SKM-1 (cell line): ENCODE results near the gene PDE7B.

Source experiments
- DNase-seq: peaks from one replicate; lab custom pipeline; 2025; ENCODE audit not compliant: unreplicated experiment; lab: John Stamatoyannopoulos, UW

Gene PDE7B

DNA sequence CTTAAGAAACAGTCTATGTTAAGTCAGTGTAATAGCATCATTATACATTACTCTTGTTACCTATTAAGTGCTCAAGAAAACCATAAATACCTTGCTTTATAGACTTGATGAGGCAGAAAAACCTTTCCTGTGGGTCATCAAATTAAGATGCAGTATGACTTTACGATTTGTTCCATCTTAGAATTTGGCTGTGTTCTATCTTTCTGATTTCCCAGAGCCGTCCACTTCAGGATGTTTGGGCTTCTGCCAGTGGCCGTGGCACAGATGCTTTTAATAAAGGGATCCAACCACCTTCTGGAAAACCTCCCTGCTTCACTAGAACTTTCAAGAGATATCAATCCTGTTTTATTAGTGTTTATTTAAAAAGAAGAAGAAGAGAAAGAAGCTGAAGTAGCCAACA is 71.2 kb downstream of the PDE7B start:
- no peak for DNase-seq

GRCh38 chr6:135932651-135933050 is 81.2 kb downstream of the PDE7B start:
- no peak for DNase-seq

DNA sequence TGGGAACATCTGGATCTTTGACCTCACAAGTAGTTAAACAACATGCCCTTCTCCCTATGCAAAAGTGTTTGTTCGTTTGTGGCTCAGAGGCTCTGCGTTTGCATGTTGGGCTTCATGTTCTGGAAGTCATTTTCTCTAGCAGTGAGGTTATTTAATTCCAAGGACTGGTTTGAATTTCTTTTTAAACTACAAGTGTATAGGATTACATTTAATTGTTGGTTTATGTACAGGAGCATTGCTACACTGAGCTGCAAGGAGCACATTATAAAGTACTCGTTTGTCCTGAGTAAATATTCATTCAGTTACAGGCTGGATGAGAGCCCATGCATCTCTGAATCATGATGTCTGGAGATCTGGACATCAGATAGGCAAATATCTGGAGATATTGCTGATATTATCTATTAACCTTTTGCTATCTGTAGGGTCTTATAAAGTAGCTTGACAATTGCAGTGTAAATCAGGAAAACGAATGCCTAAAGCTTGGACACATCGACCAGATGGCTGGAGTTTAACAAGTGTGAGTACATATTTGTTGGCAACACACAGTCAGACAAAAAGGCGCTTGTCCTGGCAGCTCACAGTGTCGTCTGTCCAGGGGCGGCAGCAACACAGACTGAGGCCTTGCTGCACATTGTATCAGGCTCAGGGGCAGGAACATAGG is 84.6 kb downstream of the PDE7B start:
- no peak for DNase-seq

DNA sequence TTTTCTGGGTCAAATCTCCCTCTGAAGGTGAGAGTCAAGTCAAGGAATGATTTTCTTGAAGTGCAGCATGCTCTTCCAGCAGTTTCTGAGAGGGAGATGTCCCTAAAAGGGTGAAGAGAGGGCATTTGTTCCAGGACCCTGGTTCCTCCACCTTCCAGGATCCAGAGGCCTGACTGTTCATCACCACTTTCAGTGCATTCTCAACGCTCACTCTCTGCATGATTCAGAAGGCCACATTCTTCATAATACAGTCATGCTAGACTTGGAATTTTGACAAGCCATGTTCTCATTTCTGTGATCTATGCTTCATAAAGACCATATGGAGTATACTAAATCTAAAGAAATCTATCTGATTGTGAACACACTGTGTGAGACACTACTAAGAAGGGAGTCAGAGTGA is 85.1 kb downstream of the PDE7B start:
- DNase-seq: no peak

DNA sequence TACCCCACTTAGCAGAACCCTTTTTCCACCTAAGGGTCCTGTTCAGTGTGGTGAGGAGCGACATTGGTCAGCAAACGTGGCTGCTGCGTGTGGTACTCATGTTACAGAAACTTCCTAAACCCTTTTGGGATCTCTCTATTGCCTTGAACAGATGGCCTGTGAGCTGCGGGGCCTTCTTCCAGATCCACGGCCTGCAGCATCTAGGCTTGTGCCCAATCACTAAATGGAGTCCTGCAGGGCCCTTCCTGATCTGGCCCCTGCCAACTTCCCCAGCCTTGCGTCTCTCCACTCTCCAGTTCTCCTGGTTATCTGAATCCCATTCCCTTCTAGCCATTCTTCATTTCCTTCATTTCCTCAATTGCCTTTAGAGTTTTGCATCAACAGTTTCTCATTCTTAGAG is 85.6 kb downstream of the PDE7B start:
- no peak for DNase-seq

GRCh38 chr6:135938576-135939207 is 87.2 kb downstream of the PDE7B start:
- DNase-seq: no peak

GRCh38 chr6:135939208-135939591 is 87.7 kb downstream of the PDE7B start:
- DNase-seq: no peak

DNA sequence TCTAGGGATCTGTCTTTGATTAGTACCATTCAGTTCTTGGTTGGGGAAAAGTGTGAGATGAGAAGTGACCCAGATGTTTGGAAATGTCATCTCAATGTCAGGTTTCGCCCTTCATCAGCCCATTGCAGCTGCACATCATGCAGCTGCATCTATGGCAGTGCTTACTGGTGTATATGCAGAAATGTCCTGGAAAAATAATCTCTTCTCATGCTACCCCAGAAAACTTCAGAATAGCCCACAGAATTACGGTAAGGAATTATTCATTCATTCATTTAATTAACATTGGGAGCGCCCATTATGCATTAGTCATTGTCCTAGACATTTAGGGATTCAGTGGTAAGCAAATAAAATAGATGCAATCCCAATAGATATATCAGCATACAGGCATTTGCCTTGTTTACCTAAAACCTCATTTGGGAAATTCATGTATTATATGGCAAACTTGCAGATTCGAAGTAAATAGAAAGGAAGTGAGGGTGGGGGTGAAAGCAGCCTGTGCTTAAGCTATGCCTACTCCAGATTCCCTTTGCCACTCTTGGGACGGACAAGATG is 89.2 kb downstream of the PDE7B start:
- no peak for DNase-seq

DNA sequence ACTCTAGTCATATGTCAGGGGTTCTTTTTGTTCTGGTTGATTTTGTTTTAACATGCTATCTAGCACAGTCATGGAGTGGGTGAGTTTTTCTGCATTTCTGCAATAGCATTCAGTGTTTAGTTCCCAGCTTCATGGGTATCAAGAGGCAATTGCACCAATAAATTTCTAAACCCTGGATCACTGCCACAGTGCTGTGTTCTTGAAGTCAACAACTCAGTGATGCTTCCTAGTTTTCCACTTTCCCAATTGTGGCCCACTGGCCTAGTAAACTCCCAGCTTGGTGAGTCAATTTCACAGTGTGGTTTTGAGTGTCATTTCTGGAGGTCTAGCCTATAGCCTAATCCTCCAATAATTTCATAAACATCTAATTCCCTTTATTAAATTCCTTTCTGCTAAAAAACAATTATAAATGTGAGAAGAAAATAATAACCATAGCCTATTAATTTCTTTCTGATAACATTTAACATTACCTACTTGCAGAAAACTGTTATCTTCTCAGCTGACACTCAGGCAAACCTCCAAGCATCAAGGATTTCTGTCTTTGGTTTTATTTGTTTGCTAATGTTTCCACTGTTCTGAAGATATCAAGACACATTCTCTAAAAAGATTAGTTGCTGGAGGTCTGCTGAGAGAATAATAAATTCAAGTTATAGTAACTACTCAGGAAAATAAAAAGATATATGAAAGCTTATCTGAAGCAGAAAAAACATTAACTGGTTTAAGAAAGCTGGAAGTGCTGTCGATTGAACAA is 89.9 kb downstream of the PDE7B start:
- DNase-seq: no peak

- DNase-seq: no peak
Measured at GRCh38 chr6:135944120-135944519, 92.6 kb downstream of the PDE7B start.

DNA sequence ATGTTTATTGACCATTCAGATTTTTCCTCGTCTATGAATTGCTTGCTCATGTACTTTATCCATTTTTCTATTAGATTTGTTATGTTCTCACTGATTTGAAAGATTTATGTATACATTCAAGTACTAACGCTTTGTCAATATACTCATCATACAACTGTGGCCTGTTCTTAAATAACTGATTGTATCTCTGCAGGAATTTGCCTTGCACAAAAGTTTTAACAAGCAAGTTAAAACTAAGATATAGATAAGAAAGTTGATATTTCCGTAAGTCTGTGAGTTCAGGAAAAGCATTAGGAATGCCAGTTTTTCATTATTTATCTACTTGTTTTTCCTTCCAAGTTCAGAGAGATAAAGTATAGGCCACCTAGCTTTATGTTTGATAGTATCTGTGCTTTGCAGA is 95.2 kb downstream of the PDE7B start:
- DNase-seq: no peak

DNA sequence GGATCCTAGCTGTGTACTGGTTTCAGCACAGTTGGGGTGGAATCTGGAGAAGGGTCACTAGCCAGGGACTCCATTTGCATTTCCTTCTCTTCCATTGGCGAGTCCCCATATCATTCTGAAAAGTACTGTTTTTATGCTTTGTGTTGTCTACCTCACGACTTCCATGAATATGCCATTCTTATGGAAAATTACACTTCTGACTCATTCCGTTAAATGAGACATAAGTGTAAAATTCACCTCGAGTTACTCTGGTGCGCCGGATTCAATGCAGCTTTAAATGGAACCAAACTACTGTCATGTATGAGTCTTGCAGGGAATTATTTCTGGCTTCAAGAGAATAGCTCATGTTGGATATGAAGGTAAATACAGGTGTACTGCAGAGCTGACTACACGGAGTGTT is 99.2 kb downstream of the PDE7B start:
- DNase-seq: no peak

DNA sequence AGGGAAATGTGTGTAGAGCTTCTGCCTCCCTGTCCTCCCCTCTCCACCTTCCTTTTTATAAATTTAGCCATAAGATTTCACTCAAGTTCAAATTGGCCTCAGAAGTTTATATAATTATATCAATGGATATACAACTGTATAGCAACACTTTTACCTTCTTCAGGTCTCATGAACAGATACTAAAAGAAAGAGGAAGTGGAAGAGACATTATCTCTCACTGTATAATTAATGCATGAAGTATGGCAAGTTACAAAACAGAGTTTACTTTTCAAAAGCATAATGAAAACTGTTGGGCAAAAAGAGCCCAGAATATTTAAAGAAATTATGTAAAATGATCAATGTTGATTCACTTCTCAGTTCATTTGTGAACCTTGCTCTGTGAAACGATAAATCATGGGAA is 99.7 kb downstream of the PDE7B start:
- DNase-seq: no peak

DNA sequence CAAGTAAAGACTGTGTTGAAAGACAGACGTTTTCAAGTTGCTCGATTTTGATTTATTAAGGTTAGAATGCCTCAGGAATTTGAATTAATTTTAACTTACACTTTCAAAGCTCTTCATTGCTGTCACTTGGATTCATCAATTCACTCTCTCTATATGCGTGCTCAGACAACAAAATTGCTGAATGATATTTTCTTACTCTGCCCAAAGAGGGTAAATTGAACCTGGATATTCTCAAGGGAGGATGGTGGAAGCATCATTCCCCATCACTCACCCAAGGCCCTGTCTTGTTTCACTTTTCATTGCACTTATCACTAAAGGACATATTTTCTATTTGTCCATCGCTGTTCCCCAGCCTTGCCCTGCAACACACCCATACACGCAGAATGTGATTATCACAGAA is 102.3 kb downstream of the PDE7B start:
- DNase-seq: no peak

- DNase-seq: no peak
Measured at GRCh38 chr6:135955099-135955498, 103.6 kb downstream of the PDE7B start.

DNA sequence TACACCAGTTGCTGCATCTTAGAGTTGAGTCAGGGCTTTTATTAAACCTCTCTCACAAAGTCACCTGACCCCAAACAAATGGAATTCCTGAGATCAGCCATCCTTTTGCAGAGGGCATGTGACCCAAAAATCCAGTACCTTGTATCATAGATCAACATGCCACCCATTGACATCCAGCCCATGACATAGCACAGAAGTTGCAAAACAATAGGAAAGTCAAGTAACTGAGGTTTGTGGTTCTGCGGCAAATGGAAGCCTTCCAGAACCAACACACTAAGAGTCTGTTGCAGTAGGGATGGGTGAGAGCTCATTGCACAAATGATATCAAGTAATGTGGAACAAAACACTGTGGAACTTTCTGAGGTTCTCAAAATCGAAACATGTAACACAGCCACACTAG is 111.2 kb downstream of the PDE7B start:
- no peak for DNase-seq

DNA sequence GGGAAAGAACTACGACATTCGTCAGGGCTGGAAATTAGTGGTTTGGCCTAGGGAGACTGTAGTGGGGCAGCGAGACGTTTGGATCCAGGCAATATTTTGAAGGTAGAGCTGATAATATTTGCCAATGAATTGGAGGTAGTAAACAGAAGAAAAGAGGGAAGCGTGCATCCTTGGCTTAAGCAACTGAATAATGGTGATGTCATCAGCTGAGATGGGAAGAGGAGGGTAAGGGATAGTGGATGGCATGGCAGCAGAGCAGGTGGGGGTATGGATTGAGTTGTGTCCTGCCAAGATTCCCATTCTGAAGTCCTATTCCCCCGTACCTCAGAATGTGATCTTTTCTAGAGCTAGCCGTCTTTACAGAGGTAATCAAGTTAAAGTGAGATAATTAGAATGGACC is 119.2 kb downstream of the PDE7B start:
- no peak for DNase-seq

DNA sequence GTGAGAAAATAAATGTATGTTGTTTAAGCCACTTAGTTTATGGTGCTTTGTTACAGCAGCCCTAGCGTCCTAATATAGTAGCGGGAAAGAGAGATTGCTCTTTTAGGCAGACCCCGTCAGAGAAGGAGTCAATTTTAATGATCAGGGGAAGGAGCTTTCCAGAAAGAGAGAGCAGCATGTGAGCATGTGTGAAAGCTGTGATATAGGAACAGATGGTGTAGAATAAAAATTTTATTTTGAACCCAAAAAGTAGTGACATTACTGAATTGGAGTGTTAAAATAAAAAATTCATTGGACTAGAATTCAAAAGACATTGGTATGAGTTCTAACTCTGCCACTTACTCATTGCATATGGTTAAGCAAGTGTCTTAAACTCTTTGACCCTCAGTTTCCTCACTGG is 119.8 kb downstream of the PDE7B start:
- no peak for DNase-seq

DNA sequence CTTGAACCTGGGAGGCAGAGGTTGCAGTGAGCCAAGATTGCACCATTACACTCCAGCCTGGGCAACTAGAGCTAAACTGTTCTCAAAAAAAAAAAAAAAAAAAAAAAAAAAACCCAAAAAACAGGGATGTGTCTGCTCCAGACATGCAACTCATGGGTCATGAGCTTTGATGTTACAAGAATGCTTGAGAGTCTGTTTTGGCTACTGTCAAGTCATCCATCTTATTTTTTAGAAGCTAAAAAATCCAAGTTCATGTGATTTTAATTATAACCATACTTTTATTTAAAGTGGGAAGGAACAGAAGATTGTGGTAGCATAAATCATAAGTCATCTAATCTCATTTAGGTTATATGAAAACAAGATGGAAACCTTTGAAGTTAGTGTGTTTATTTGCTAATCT is 120.6 kb downstream of the PDE7B start:
- DNase-seq: no peak

- no peak for DNase-seq
Measured at GRCh38 chr6:135972586-135972985, 121.1 kb downstream of the PDE7B start.

- DNase-seq: no peak
Measured at GRCh38 chr6:135974426-135974825, 122.9 kb downstream of the PDE7B start.

GRCh38 chr6:135976585-135976984 is 125.1 kb downstream of the PDE7B start:
- DNase-seq: no peak
